HepG2 (cell line): Measurements from ENCODE around the gene GGA1. TPM values are rescaled to one million over a fixed set of nuclear protein-coding genes. Genes with fewer than 3 reads are reported as not detected.

Source experiments
- ARHGAP35 ChIP-seq: sonication (generic); formaldehyde crosslinking; IDR thresholded peaks from 2 replicates; pipeline ENCODE4 v1.9.0; 2022; ENCODE audit warnings: mild to moderate bottlenecking, inconsistent platforms, moderate library complexity, missing genetic modification reagents, borderline replicate concordance
- HES4 ChIP-seq: sonication (generic); formaldehyde crosslinking; IDR thresholded peaks from 2 replicates; pipeline ENCODE4 v1.9.0; 2021; ENCODE audit warnings: mild to moderate bottlenecking, missing genetic modification reagents, borderline replicate concordance
- HOXA3 ChIP-seq: sonication (generic); formaldehyde crosslinking; IDR thresholded peaks from 2 replicates; pipeline ENCODE4 v1.5.0; 2020; ENCODE audit warnings: missing genetic modification reagents
- PHF8 ChIP-seq: sonication (generic); formaldehyde crosslinking; IDR thresholded peaks from 2 replicates; pipeline ENCODE4 v1.5.0; 2020; ENCODE audit warnings: missing genetic modification reagents
- ZMYM4 ChIP-seq: sonication (generic); formaldehyde crosslinking; IDR thresholded peaks from 2 replicates; pipeline ENCODE4 v1.8.1; 2023; ENCODE audit warnings: mild to moderate bottlenecking, missing genetic modification reagents
- ZNF160 ChIP-seq: sonication (generic); formaldehyde crosslinking; IDR thresholded peaks from 2 replicates; pipeline ENCODE4 v1.8.0; 2022; ENCODE audit warnings: mild to moderate bottlenecking, inconsistent platforms, missing genetic modification reagents
- ZNF263 ChIP-seq: sonication (generic); formaldehyde crosslinking; IDR thresholded peaks from 2 replicates; pipeline ENCODE4 v1.4.0; 2020; ENCODE audit warnings: missing genetic modification reagents
- ZNF292 ChIP-seq: sonication (generic); formaldehyde crosslinking; IDR thresholded peaks from 2 replicates; pipeline ENCODE4 v1.8.1; 2022; ENCODE audit warnings: mild to moderate bottlenecking, low read depth, missing genetic modification reagents, borderline replicate concordance
- ZNF30 ChIP-seq: sonication (generic); formaldehyde crosslinking; IDR thresholded peaks from 2 replicates; pipeline ENCODE4 v1.5.0; 2020; ENCODE audit warnings: mild to moderate bottlenecking, missing genetic modification reagents
- ZNF552 ChIP-seq: sonication (generic); formaldehyde crosslinking; IDR thresholded peaks from 2 replicates; pipeline ENCODE4 v1.9.0; 2022; ENCODE audit warnings: missing genetic modification reagents, mild to moderate bottlenecking, borderline replicate concordance
- ZSCAN25 ChIP-seq: sonication (generic); formaldehyde crosslinking; IDR thresholded peaks from 2 replicates; pipeline ENCODE4 v1.8.0; 2022; ENCODE audit warnings: mild to moderate bottlenecking, missing genetic modification reagents
- polyA plus RNA-seq, 8 experiments: library from polyadenylated mRNA; depleted of rRNA in 3 of 8; stranded (reverse) in 7 of 8; unstranded in 1 of 8; fragments of >200 nt; fragmentation: Illumina TruSeq in 4 of 8; extraction: Trizol in 4 of 8; gene quantifications; 2 replicates each; pipeline versions ENCODE4 v1.2.1 to v1.2.3, GENCODE V29; 2011 to 2016; ENCODE audit warnings: low read depth in 4 of 8, missing spikeins in 1 of 8, mixed read lengths in 1 of 8; ENCODE audit not compliant: insufficient read depth in 1 of 8
- total RNA-seq, 5 experiments: library from RNA; depleted of rRNA; stranded (reverse); fragments of >200 nt; fragmentation: Illumina TruSeq; extraction: Trizol; gene quantifications; 2 replicates each; pipeline ENCODE4 v1.2.3, GENCODE V29; 2016; ENCODE audit warnings: low read depth in 1 of 5
- TF ChIP-seq, protein P1 (sequence below), 2 experiments: sonication (generic) in 1 of 2; formaldehyde crosslinking in 1 of 2; IDR thresholded peaks; 2 replicates each; pipeline versions ENCODE4 v1.4.0 to v1.6.1; 2018 to 2020; ENCODE audit warnings: missing genetic modification reagents in 2 of 2, borderline replicate concordance in 1 of 2, low read depth in 1 of 2, mild to moderate bottlenecking in 1 of 2, missing biosample characterization in 1 of 2
- TF ChIP-seq, protein P2 (sequence below): sonication (generic); formaldehyde crosslinking; IDR thresholded peaks from 2 replicates; pipeline ENCODE4 v1.9.0; 2021; ENCODE audit warnings: missing genetic modification reagents, borderline replicate concordance
- TF ChIP-seq, protein P3 (sequence below): sonication (generic); formaldehyde crosslinking; IDR thresholded peaks from 2 replicates; pipeline ENCODE4 v1.5.0; 2020; ENCODE audit warnings: mild to moderate bottlenecking, missing genetic modification reagents, borderline replicate concordance
- TF ChIP-seq, protein P4 (sequence below): sonication (generic); formaldehyde crosslinking; IDR thresholded peaks from 2 replicates; pipeline ENCODE4 v1.9.0; 2022; ENCODE audit warnings: low read depth, missing genetic modification reagents
- TF ChIP-seq, protein P5 (sequence below): IDR thresholded peaks from 2 replicates; pipeline ENCODE4 v1.6.1; 2016; ENCODE audit warnings: low read depth, control low read depth

Gene GGA1
- total and polyA plus RNA-seq, 2 of the 13 experiments (the other 11 are each of a cell fraction or from before 2014, with no cell fraction given) = 29.1 to 87.2 TPM

DNA sequence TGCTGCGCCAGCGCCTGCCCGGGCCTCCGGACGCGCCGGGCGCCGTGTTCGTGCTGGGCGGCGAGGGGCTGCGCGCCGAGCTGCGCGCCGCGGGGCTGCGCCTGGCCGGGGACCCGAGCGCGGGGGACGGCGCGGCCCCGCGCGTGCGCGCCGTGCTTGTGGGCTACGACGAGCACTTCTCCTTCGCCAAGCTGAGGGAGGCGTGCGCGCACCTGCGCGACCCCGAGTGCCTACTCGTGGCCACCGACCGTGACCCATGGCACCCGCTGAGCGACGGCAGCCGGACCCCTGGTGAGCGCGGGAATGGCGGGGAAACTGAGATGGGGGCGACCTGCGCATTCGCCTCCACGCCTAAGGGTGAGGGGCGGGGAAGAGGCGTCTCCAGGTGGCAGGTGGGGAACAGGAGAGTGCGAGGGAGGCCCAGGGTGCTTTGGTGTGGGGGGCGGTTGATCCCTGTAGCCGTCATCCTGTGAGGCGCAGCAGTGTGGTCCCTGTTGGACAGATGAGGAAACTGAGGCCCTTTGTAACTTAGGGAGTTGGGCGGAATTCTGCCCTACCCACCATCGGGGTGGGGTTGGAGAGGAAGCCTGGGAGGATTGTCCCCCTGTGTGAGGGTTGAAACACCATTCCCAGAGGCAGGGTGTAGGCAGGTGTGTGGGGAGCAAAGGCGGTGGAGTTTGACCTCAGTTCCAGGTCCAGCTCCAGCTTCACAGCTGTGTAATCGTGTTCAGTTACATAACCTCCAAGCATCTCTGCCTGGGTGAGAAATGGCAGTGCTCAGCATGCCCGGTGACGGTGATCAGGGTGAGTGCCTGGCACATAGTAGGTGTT, 50.6 kb downstream of the GGA1 start (continued):
- TF ChIP-seq, protein P1, sequence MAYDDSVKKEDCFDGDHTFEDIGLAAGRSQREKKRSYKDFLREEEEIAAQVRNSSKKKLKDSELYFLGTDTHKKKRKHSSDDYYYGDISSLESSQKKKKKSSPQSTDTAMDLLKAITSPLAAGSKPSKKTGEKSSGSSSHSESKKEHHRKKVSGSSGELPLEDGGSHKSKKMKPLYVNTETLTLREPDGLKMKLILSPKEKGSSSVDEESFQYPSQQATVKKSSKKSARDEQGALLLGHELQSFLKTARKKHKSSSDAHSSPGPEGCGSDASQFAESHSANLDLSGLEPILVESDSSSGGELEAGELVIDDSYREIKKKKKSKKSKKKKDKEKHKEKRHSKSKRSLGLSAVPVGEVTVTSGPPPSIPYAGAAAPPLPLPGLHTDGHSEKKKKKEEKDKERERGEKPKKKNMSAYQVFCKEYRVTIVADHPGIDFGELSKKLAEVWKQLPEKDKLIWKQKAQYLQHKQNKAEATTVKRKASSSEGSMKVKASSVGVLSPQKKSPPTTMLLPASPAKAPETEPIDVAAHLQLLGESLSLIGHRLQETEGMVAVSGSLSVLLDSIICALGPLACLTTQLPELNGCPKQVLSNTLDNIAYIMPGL (CRISPR knock-in tag; IDR thresholded peaks at IDR 0.05; ENCODE audit: borderline replicate concordance in 1 of 2, low read depth in 1 of 2) = peak; percentile 31 to 59; a peak in 3 of 4 replicates
- TF ChIP-seq ZMYM4 (CRISPR knock-in tag) (peak; percentile 55; the same call in 1 of the 2 replicates), PHF8 (CRISPR knock-in tag) (peak; percentile 48), ZNF160 (CRISPR knock-in tag) (no peak), HES4 (CRISPR knock-in tag) (0 out of 2 replicates have a peak, but pooled peaks have one; percentile 11), ZNF30 (CRISPR knock-in tag) (no peak), ZSCAN25 (CRISPR knock-in tag) (peak; percentile 98), ZNF292 (CRISPR knock-in tag) (0 out of 2 replicates have a peak, but pooled peaks have one; percentile 71), ZNF552 (no peak), ZNF263 (CRISPR knock-in tag) (no peak), ARHGAP35 (peak; percentile 92), HOXA3 (peak; percentile 76; the same call in 1 of the 2 replicates)
- TF ChIP-seq, protein P2, sequence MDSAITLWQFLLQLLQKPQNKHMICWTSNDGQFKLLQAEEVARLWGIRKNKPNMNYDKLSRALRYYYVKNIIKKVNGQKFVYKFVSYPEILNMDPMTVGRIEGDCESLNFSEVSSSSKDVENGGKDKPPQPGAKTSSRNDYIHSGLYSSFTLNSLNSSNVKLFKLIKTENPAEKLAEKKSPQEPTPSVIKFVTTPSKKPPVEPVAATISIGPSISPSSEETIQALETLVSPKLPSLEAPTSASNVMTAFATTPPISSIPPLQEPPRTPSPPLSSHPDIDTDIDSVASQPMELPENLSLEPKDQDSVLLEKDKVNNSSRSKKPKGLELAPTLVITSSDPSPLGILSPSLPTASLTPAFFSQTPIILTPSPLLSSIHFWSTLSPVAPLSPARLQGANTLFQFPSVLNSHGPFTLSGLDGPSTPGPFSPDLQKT (CRISPR knock-in tag) = no peak
- TF ChIP-seq, protein P3, sequence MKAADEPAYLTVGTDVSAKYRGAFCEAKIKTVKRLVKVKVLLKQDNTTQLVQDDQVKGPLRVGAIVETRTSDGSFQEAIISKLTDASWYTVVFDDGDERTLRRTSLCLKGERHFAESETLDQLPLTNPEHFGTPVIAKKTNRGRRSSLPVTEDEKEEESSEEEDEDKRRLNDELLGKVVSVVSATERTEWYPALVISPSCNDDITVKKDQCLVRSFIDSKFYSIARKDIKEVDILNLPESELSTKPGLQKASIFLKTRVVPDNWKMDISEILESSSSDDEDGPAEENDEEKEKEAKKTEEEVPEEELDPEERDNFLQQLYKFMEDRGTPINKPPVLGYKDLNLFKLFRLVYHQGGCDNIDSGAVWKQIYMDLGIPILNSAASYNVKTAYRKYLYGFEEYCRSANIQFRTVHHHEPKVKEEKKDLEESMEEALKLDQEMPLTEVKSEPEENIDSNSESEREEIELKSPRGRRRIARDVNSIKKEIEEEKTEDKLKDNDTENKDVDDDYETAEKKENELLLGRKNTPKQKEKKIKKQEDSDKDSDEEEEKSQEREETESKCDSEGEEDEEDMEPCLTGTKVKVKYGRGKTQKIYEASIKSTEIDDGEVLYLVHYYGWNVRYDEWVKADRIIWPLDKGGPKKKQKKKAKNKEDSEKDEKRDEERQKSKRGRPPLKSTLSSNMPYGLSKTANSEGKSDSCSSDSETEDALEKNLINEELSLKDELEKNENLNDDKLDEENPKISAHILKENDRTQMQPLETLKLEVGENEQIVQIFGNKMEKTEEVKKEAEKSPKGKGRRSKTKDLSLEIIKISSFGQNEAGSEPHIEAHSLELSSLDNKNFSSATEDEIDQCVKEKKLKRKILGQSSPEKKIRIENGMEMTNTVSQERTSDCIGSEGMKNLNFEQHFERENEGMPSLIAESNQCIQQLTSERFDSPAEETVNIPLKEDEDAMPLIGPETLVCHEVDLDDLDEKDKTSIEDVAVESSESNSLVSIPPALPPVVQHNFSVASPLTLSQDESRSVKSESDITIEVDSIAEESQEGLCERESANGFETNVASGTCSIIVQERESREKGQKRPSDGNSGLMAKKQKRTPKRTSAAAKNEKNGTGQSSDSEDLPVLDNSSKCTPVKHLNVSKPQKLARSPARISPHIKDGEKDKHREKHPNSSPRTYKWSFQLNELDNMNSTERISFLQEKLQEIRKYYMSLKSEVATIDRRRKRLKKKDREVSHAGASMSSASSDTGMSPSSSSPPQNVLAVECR = peak; percentile 92; the same call in 1 of the 2 replicates
- TF ChIP-seq, protein P4, sequence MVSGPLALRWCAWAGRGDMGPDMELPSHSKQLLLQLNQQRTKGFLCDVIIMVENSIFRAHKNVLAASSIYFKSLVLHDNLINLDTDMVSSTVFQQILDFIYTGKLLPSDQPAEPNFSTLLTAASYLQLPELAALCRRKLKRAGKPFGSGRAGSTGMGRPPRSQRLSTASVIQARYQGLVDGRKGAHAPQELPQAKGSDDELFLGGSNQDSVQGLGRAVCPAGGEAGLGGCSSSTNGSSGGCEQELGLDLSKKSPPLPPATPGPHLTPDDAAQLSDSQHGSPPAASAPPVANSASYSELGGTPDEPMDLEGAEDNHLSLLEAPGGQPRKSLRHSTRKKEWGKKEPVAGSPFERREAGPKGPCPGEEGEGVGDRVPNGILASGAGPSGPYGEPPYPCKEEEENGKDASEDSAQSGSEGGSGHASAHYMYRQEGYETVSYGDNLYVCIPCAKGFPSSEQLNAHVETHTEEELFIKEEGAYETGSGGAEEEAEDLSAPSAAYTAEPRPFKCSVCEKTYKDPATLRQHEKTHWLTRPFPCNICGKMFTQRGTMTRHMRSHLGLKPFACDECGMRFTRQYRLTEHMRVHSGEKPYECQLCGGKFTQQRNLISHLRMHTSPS (CRISPR knock-in tag) = peak; percentile 43; the same call in 1 of the 2 replicates
- TF ChIP-seq, protein P5, sequence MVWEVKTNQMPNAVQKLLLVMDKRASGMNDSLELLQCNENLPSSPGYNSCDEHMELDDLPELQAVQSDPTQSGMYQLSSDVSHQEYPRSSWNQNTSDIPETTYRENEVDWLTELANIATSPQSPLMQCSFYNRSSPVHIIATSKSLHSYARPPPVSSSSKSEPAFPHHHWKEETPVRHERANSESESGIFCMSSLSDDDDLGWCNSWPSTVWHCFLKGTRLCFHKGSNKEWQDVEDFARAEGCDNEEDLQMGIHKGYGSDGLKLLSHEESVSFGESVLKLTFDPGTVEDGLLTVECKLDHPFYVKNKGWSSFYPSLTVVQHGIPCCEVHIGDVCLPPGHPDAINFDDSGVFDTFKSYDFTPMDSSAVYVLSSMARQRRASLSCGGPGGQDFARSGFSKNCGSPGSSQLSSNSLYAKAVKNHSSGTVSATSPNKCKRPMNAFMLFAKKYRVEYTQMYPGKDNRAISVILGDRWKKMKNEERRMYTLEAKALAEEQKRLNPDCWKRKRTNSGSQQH = peak; percentile 79; the same call in 1 of the 2 replicates
